ENCODE results near the gene SLC8A2. TPM values are rescaled to one million over a fixed set of nuclear protein-coding genes. Genes with fewer than 3 reads are reported as not detected.
A peak's percentile ranks its signal among the peaks of the same experiment; 100 is the strongest.

The SLC8A2 gene
- polyA plus RNA-seq, 1 donor = 0.23 TPM

DNA sequence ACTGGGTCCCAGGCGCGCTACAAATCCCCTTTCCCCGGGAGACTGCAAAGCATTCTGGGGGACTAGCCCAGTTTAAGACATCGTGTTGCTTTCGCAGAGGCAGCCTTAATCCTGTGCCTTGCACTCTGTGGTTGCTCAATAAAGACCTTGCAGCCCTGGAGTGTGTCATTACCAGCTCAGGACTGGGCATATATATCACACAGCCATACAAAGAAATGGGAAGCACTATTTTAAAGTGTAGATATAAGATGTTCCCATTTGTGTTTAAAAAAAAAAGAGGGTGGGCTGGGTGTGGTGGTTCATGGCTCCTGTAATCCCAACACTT, 32.1 kb upstream of the SLC8A2 start:
- DNase-seq = no peak

DNA sequence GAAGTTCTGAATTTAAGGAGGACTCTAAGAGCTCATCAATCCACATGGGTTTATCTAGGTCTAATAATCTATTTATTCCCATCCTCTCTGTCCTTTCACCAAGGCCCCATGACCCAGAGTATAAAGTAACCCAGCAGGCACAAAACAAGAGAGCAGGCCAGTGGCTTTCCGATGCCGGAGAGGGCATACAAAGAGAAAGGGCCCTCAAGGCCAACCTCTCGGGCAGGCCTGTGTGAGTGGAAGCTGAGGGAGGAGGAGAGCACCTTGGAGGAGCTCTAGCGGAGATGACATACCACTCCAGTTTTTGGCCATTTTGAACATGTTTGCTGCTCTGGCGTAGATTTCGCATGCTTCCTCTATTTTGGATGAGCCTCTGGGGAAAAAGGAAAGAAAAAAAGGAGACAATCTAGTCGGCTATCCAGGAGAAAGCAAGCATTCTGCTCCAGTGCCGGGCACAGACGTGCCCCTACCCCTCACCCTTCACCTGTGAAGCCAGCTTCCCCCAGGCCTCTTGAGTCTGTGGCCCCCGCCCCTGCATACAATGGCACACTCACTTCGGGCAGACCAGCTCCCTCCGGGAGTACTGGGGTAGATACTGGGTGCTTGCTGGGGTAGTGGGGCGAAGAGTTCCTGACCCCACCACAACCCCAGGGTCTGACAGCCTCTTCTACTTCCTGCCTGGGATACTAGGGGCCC, 31.6 kb upstream of the SLC8A2 start:
- DNase-seq = no peak

DNA sequence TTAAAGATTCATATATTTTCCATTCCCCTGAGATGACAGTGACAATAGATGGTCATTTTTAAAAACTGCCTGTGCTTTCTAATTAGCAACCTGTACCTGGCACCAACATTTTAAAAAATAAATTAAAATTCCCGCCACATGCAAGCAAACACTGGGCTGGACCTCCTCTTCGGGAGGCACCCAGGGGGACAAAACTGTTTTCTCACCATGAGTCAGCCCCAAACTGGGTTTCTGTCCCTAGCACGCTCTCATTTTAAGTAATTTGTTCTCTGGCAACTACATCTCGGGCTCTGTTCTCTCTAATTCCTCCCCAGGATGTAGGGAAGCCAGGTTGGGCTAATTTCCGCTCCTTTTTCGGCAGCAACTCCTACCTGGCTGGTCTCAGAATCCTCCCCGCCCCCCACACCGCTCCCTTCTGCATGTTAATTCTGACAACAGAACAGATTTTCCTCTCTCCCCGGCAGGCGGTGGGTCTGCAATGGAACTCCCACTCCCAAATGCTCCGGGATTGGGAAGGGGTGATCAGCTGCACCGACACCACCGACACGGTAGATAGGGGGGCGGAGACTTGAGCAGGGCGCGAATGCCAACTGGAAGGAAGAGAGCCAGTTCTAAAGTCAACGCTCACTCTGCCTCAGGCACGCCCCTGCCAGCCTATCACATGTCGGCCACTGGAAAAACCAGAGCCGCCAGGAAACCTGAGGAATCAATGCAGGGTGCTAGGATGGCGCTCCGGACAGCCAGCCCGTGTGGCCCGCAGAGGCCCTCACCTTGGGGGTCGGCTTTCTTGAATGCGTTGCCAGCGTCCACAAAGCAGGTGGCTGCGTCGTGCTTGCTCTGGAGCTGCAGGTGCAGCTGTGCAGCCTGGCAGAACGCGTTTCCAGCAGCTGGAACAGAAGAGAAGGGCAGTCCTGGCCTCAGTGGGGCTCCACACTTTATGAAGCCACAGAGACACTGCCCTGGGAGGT, 28.5 kb upstream of the SLC8A2 start:
- DNase-seq = no peak

DNA sequence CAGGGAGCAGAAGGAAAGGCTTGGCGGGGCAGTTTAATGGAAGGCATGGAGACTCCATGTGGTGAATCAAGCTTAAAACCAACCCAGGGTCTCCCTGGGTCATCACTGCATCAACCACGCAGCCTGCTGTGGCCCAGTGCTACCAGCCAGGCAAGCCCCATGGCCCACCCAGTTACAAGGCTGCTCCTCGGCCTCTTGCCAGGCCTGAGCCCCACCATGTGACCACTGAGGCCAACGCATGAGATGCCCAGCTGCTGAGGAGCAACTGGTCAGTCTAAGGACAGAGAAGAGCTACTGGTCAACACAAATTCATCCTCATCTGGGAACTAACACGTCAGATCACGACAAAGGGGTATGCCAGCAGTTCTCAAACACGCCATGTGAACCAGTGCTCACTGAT, 27.7 kb upstream of the SLC8A2 start:
- DNase-seq = no peak

DNA sequence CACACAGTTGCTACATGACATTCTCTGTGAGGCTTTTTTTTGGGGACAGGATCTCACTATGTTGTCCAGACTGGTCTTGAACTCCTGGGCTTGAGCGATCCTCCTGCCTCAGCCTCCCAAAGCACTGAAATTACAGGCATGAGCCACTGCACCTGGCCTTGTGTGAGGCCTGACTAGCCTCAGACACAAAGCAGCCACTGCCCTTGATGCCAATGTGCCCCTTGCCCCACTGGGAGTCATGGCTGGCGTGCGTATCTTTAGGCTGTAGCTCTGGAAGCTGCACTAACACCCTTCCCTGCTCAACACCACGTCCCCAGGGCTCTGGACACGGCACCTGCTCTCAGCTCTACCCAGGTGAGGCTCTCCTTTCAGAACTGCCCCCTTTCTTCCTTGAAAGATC, 26.9 kb upstream of the SLC8A2 start:
- no peak for DNase-seq

DNA sequence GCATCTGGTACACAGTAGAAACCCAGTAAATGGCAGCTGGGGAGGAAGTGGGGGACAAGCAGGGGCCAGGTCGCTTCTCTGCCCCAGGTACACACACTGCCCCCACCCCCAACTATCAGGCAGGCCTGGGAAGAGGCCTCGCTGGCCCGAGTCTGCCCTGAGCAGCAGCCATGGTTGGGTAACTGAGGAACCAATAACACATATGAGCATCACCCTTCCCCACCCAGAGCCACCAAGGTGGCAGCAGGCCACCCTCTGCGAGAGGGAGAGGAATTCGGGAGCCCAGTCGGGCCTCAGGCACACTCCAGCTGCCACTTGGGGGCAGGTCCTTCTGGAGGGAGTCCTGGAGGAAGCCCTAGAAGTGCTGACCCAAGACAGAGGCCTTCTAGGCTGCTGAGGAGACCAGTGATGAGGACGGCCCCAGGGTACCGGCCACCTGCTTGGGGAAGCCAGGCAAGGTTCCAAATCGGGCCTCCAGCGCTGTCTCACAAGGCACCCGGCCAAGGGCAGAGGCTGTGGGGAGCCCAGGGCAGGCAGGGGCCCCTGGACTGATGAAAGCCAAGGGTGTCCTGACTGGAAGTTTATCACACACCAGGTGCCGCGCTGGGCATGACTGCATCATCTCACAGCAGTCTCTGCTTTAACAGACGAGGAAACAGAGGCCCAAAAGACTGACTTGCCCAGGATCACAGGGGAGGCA, 26.3 kb upstream of the SLC8A2 start:
- no peak for DNase-seq

DNA sequence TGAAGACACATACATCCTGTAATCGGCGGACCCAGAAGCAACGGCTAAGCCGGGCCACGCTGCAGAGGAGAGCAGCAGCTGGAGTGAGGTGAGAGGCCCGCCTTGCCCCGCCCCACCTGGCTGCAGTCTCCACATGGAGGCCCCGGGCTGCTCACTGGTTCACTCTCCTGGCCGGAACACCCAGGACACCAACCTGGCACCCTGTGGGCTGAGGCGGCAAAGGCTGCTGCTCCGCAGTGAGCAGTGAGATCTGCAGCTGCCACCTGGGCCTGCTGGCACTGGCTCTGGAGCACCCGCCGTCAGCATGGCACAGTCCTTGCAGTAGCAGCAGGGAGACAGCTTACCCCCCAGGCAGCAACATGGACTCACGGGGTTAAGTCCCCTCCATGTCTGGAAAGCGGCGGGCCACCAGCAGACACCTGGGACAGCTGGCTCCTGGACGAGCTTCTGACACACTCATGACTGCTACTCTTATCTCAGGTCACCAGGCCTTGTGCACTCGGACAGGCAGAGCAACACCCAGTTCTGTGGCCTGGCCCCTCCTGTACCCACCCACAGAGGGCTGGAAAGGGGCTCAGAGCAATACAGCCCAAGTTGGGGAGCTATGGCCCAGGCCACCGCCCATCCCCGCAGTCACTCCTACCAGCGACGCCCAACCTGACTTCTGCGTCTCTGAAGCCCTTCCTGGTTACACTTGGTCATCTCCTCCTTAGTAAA, 25.5 kb upstream of the SLC8A2 start:
- DNase-seq = no peak

DNA sequence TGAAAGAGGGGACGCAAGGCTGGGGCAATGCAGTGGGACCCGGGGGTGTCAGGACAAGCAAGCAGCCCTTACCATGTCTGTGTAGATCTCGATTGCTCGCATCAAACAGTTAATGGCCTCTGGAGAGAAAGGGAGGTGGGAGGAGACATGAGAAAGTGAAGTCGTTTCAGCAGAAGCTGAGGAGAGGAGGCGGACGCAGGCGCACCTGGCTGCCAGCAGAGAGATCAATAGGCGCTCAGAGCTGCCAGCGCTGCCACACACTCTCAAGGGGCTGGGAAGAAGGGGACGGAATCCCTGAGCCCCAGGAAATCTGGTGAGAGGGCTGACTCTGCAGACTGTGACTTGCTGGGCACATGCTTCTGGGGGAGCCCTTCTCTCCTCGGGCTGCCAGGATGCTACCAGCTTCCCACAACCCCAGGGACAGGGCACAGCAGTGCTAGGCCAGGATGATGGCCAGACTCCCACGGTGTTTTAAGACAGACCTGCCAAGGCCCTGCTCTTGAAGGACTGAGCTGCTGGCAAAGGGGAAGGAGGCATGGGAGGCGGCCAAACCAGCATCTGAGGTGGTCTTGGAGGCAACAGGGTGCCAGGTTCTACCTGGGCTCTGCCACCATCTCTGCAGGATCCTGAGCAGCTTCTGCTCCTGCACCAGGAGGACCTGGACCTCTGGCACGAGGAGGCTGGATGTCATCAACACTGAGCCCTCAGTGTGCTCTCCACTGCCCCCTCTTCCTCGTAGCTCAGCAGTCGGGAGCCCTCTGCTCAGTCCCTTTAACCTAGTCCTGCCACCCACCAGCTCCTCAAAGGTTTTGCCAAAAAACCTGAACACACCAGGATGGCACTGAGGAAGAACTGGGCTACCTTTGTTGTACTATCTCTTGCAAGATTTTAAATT, 24.0 kb upstream of the SLC8A2 start:
- DNase-seq = no peak

DNA sequence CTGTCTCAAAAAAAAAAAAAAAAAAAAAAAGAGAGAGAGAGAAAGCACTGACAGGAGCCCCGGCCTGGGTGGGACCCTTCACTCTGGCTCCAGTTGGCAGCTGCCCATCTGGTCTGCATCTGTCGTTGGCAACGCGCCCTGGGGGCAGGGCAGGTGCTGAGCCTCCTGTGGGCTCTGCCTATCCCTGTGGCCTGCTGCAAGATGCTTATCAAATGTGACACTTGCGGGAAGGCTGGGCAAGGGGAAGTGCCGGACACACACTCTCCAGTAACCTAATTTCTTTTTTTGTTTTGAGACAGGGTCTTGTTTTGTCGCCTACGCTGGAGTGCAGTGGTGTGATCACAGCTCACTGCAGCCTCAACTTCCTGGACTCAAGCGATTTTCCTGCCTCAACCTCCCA, 23.0 kb upstream of the SLC8A2 start:
- DNase-seq = peak; percentile 36

DNA sequence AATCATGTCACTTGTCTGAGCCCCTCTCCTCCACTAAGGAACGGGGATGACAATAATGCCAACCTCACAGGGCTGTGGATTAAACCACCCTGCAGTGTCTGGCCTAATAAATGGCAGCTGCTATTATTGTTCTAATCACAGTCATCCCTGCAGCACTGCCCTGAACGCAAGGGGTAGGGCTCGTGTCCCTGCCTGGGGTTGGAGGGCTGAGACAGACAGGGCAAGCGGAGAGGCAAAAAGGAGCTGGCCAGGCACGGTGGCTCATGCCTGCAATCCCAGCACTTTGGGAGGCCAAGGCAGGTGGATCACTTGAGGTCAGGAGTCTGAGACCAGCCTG, 22.5 kb upstream of the SLC8A2 start:
- no peak for DNase-seq

DNA sequence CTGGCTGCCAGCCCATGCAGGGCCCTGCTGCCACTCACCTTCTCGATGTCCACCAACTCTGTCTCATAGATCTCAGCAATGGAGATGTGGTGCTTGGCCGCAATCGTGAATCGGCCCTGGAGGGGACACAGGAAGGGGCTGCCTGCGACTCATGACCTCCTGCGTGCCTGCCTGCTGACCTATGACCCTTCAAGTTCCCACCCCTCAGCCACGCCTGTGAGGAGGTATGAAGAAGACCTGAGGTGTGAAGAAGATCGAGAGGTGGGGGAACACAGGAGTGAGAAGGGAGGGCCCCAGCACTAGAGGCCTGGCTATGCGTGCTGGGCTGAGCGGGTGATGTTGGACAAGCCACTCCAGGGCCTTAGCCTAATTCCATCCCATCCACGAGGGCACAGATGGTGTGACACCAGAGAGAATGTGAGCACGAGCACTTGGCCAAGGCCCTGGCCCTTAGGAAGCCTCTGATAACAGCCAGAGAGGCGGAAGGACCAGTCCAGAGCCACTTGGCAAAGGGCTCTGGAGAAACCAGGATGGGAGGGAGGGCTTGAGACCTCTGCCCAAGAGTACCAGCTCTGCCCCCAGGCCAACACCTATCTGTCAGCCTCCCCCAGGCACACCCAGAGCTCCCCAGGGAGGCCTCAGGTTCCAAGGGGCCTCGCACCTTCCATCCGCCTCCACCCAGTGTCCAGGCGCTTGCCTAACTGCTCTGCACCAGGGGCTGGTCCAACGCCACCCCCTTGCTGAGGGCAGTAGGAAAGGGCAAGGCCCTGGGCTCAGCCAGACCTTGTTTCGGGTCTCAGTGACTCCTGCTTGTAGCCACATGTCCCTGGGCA, 21.9 kb upstream of the SLC8A2 start:
- DNase-seq = no peak

DNA sequence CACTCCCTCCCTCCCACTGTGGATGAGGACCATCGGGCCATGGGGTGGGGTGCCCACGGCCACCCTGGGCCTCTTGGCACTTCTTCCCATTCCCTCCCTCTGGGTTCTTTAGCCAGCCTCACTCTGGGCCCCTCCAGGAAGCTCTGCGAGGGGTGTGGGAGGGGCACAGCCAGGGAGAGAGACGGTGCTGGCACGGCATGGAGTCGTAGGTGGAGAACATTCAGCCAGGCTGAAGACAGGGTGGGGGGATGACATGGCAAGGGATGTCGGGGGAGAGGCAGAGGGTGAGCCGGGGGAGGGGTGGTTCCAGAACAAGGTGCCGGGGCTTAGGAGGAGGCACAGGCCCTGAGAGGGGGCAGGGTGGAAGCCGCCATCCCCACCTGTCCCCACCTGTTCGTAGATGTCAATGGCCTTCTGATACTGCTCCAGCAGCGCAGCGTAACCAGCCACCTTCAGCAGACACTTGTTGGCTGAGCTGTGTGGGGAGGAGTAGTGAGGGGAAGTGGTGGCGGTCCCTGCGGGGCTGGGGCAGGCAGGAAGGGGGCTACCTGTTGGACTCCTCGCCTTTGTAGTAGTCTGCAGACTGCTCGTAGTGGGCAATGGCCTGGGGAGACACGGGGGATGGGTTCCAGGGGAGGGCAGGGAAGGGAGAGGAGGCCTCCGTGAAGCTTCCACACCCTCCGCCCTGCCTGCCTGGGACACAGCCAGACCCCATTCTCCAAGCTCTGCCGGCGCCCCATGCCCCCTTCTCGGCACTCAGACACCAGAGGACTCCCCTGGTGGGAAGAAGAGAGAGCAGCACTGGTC, 21.1 kb upstream of the SLC8A2 start:
- no peak for DNase-seq

DNA sequence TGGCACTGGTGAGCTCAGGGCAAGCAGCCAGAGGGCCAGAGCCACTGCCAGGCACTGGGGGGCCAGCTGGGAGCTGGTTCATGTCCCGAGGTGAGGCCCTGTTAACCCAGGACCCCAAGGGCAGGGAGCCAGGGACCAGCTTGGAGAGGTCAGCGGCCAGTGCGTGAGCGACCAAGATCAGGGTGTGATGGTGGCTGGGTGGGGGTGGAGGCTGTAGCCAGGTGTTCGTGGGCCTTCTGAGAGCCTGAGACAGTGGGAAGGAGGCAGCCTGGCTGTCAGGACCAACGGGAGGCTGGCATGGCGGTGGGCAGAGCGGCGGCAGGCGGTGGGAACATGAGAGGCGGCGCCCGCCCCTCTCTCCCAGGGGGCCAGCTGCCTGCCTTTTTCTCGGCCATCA, 20.4 kb upstream of the SLC8A2 start:
- no peak for DNase-seq

DNA sequence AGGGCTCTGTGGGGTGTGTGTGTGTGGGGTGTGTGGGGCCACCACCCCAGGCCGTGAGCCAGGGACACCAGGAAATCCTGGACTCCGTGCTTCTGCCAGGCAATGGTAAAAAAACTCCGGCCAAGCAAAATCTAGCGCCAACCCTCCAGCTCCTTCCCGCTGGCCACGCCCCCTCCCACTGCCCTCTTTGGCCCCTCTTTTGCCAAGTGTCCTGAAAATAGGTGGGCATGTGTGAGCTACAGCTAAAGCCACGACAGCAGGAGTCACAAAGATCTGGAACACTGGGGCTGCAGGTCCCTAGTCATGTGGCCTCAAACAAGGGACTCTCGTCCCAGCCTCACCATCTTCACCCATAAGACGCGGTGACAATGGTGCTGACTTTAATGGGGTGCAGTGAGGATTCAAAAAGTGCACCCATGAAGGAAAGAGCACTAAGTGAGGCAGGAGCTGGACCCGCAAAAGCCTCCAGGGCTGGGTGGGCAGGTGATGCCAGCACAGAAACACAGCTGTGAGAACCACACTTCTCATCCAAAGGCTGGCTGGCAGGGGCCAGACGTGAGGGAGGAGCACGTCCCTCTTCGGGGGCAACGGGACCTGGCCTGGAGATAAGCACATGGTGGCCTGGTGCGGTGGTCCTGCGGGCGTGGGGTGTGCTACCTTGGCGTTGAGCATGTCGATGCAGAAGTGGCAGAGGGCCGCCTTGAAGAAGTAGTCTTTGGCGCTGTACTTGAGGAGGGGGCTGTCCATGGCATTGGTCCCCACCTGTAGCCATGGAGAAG, 19.9 kb upstream of the SLC8A2 start:
- no peak for DNase-seq

DNA sequence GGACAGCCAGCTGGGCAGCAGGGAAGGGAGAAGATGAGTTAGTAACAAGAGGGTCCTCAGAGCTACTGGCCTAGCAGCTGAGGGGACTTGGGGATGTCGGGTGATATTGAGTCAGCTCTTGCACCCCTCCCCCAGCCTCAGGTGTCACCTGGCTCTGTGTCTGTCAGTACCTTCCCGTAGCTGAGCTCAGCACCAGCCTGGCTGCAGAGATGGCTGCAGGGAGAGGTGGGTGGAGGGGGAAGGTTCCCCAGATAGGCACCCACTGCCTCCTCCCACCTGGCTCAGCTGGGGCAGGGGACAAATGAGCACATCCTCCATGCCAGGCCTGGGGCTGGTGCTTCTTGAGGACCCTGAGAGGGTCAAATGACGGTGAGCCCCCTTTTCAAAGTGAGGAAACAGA, 19.2 kb upstream of the SLC8A2 start:
- DNase-seq = no peak

DNA sequence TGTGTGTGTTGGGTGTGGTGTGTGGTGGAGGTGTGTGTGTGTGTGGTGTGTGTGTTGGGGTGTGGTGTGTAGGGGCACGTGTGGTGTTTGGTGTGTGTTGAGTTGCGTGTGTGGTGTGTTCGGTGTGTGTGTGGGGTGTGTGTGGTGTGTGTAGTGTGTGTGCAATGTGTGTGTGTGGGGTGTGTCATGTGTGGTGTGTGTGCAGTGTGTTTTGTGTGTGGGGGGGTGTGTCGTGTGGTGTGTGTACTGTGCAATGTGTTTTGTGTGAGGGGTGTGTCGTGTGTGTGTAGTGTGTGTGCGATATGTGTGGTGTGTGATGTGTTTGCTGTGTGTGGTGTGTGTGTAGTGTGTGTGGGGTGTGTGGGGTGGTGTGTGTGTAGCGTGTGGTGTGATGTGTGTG, 18.3 kb upstream of the SLC8A2 start:
- no peak for DNase-seq

DNA sequence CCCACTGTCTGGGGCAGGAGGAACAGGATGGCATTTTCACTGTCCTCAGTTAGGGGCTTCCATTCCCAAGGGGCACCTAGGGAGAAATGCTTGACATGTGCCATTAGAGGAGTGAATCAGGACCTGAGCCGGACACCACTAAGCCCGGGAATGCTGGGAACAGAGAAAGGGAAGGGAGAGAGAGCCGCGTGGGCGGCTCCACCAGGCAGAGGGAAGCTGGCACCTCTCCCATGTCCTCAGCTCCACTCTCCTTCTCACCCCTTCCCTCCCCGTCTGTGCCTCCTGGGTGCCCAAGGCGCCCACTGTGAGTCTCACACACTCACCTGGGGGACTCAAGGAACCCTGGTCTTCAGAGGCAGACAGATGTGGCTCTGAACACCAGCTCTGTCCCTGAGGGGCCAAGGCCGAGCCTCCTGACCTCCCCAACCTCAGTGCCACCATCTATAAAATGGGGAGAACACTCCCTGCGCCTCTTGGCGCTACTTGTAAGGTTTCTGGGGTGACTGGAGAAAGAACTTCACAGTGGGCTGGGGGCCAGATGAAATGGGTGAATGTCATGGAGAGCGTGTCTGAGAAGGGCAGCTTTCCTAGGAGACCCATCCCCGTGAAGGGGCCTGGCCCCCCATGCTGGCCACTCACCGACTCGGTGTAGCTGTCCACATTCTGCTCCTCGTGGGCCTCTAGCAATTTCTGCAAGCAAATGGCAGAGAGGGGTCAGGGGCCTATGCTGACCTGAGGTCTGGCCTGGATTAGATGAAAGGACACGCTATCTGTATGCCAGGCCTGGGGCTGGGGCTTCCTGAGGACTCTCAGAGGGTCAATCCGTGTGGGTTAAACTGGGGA, 17.6 kb upstream of the SLC8A2 start:
- DNase-seq = no peak

All from hindlimb muscle (tissue), 1 donor.